DND-41 (cell line): ENCODE results near the gene OPTN.

Experiments
- ATAC-seq: fragments of 200-7000 bp; cut with Tn5 transposase; 3 replicates; pipeline ENCODE4 v1.9.1; 2021; ENCODE audit warnings: low read depth; ENCODE audit not compliant: insufficient read depth
- DNase-seq: peaks from one replicate; pipeline ENCODE4 v3.0.0-alpha.2; 2020
- H2AFZ ChIP-seq: 2 replicates; pipeline ENCODE4 v1.6.0; 2012; ENCODE audit warnings: low read depth, low read length
- H3K27ac ChIP-seq: 2 replicates; pipeline ENCODE4 v1.5.1; 2012; ENCODE audit warnings: low read length, inconsistent platforms
- H3K27me3 ChIP-seq: fragments of 200-600 bp; sonication (generic); 2 replicates; pipeline ENCODE4 v1.6.0; 2012; ENCODE audit warnings: low read length, mild to moderate bottlenecking, inconsistent platforms; ENCODE audit not compliant: insufficient read depth, poor library complexity
- H3K36me3 ChIP-seq: 2 replicates; pipeline ENCODE4 v1.5.1; 2012; ENCODE audit warnings: low read length, inconsistent platforms; ENCODE audit not compliant: insufficient read depth
- H3K4me1 ChIP-seq: 2 replicates; pipeline ENCODE4 v1.5.1; 2012; ENCODE audit warnings: mild to moderate bottlenecking, low read length; ENCODE audit not compliant: insufficient read depth
- H3K4me2 ChIP-seq: 2 replicates; pipeline ENCODE4 v1.6.0; 2012; ENCODE audit warnings: mild to moderate bottlenecking, moderate library complexity, low read length, inconsistent platforms; ENCODE audit not compliant: insufficient read depth
- H3K4me3 ChIP-seq, 2 experiments: fragments of 200-600 bp in 1 of 2; shearing (Covaris generic) in 1 of 2; 2 replicates each; pipeline ENCODE4 v1.5.1; 2012 to 2016; ENCODE audit warnings: inconsistent platforms in 2 of 2, low read length in 2 of 2, mild to moderate bottlenecking in 2 of 2, low read depth in 1 of 2, moderate library complexity in 1 of 2
- H3K79me2 ChIP-seq: 2 replicates; pipeline ENCODE4 v1.6.0; 2012; ENCODE audit warnings: low read length, inconsistent platforms; ENCODE audit not compliant: insufficient read depth
- H3K9ac ChIP-seq: 2 replicates; pipeline ENCODE4 v1.6.0; 2012; ENCODE audit warnings: low read depth, mild to moderate bottlenecking, inconsistent platforms, low read length, moderate library complexity
- H3K9me3 ChIP-seq: 2 replicates; pipeline ENCODE4 v1.5.1; 2012; ENCODE audit warnings: low read length, moderate library complexity, mild to moderate bottlenecking, inconsistent platforms; ENCODE audit not compliant: insufficient read depth, severe bottlenecking
- H4K20me1 ChIP-seq: 2 replicates; pipeline ENCODE4 v1.6.0; 2012; ENCODE audit warnings: low read length; ENCODE audit not compliant: insufficient read depth
- EZH2 ChIP-seq: IDR thresholded peaks from 3 replicates; pipeline ENCODE4 v1.6.1; 2012; ENCODE audit warnings: borderline replicate concordance, low read depth, mild to moderate bottlenecking, moderate library complexity, low read length, inconsistent platforms; ENCODE audit not compliant: severe bottlenecking
- TF ChIP-seq, protein P1 (sequence below): IDR thresholded peaks from 2 replicates; pipeline ENCODE4 v1.5.1; 2012; ENCODE audit warnings: borderline replicate concordance, low read length, moderate library complexity, mild to moderate bottlenecking; ENCODE audit not compliant: poor library complexity, severe bottlenecking; ENCODE audit errors: extremely low read depth

The OPTN gene

DNA sequence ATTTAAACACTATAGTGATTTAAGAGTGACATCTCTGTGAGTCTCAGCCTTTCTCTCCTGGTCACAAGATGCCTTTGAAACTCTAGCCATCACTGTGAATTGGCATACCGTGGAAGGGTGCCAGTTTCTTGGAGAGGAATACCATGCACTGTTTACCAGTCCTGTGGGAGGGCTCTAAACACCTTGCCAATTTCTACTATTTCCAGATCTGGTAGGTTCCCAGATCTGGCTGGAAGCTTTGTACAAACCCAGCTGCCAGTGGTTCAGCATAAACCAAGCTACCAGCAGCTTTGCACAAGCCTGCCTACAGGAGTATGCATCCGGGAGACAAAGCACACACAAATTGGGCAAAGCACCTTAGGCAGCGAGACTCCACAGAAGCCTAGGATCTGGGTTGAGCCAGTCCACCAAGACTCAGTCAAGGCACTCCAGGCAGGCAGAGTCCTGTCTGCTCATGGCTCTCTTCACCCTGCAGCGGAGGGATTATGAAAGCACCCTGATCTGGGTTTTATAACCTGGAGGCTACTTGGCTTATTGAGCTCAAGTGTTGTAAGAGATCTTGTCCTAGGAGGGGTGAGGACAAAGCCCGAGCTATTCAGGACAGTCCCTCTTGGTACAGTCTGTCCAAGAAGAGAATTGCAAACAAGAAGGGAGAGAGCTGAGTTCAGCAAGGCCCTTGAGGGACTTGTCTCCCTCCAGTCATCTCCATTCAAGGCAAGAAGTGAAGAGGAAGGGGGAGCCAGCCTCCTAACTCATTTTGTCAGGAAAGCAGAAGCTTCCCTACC, 85.0 kb downstream of the OPTN start:
- no peaks in the 10 kb centered on the region for H3K9me3 ChIP-seq
- no peak for DNase-seq
- no peaks in the 10 kb centered on the region for H3K27me3 ChIP-seq
- peaks cover 100% of the 10 kb centered on the region for H3K36me3 ChIP-seq
- ATAC-seq = no peak
- TF ChIP-seq, protein P1, sequence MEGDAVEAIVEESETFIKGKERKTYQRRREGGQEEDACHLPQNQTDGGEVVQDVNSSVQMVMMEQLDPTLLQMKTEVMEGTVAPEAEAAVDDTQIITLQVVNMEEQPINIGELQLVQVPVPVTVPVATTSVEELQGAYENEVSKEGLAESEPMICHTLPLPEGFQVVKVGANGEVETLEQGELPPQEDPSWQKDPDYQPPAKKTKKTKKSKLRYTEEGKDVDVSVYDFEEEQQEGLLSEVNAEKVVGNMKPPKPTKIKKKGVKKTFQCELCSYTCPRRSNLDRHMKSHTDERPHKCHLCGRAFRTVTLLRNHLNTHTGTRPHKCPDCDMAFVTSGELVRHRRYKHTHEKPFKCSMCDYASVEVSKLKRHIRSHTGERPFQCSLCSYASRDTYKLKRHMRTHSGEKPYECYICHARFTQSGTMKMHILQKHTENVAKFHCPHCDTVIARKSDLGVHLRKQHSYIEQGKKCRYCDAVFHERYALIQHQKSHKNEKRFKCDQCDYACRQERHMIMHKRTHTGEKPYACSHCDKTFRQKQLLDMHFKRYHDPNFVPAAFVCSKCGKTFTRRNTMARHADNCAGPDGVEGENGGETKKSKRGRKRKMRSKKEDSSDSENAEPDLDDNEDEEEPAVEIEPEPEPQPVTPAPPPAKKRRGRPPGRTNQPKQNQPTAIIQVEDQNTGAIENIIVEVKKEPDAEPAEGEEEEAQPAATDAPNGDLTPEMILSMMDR = no peak
- TF ChIP-seq EZH2 = no peak
- no peak overlapping the region for H2AFZ ChIP-seq
- H4K20me1 ChIP-seq = peaks cover 2% of the 10 kb centered on the region; the same call in 1 of the 2 replicates
- H3K79me2 ChIP-seq = no peaks in the 10 kb centered on the region
- no peak overlapping the region for H3K4me3 ChIP-seq
- H3K4me1 ChIP-seq = no peaks in the 10 kb centered on the region
- H3K9ac ChIP-seq = no peak overlapping the region
- no peak overlapping the region for H3K4me2 ChIP-seq
- no peak overlapping the region for H3K27ac ChIP-seq

DNA sequence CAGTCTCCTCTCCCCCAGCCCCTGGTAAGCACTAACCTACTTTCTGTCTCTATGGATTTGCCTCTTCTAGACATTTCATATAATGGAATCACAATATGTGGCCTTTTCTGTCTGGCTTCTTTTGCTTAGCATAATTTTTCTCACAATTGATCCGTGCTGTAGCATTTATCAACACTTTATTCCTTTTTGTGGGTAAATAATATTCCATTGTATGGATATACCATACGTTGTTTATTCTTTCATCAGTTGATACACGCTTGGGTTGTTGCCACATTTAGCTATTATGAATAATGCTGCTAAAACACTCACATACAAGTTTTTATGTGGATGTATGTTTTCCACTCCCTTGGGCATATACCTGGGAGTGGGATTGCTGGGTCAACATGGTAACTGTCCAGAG, 87.2 kb downstream of the OPTN start:
- H3K27me3 ChIP-seq = no peaks in the 10 kb centered on the region
- no peak overlapping the region for H3K4me3 ChIP-seq
- no peaks in the 10 kb centered on the region for H3K9me3 ChIP-seq
- H3K9ac ChIP-seq = no peak overlapping the region
- H3K4me1 ChIP-seq = no peaks in the 10 kb centered on the region
- H2AFZ ChIP-seq = no peak overlapping the region
- H4K20me1 ChIP-seq = peaks cover 2% of the 10 kb centered on the region; the same call in 1 of the 2 replicates
- H3K79me2 ChIP-seq = no peaks in the 10 kb centered on the region
- no peak overlapping the region for H3K27ac ChIP-seq
- peaks cover 98% of the 10 kb centered on the region for H3K36me3 ChIP-seq
- ATAC-seq (no peak), DNase-seq (no peak)
- H3K4me2 ChIP-seq = no peak overlapping the region
- TF ChIP-seq, protein P1 = no peak
- no peak for TF ChIP-seq EZH2
